Measurements from ENCODE around the gene RUBCNL.

- TF ChIP-seq CTCF (IDR thresholded peaks at IDR 0.05 in 2 of 3, conservative IDR thresholded peaks at IDR 0.05 in 1 of 3; ENCODE audit: borderline replicate concordance in 1 of 3, insufficient read depth in 1 of 3, low read depth in 2 of 3, low read length in 2 of 3) (no peak), MAX (IDR thresholded peaks at IDR 0.05) (no peak), RAD21 (IDR thresholded peaks at IDR 0.05; ENCODE audit: low read depth) (no peak), POLR2A (IDR thresholded peaks at IDR 0.05; ENCODE audit: borderline replicate concordance, extremely low read depth, insufficient read depth, insufficient read length) (no peak), EZH2phosphoT487 (IDR thresholded peaks at IDR 0.05; ENCODE audit: borderline replicate concordance) (no peak)
Observed at GRCh38 chr13:46310066-46310465, 77.0 kb downstream of the RUBCNL start.
